Motor neuron (in vitro differentiated cells): Measurements from ENCODE around the gene OGFOD3. TPM values are rescaled to one million over a fixed set of nuclear protein-coding genes. Genes with fewer than 3 reads are reported as not detected.

ENCODE experiments used
- ATAC-seq, 8 experiments: fragments of 200-7000 bp; cut with Tn5 transposase; replicated peaks in 6 of 8; 2 replicates each; pipeline ENCODE4 v1.8.0; 2021; ENCODE audit warnings: mild to moderate bottlenecking in 8 of 8, moderate library complexity in 8 of 8
- H3K27ac ChIP-seq, 2 donors: fragments of 250-450 bp; sonication (Bioruptor Pico); 2 replicates each; pipeline ENCODE4 v1.9.0; 2021; ENCODE audit warnings: antibody characterized with exemption in 2 of 2, mild to moderate bottlenecking in 2 of 2, moderate library complexity in 1 of 2
- H3K4me1 ChIP-seq, 2 donors: fragments of 250-450 bp; sonication (Bioruptor Pico); replicated peaks in 1 of 2; 2 replicates each; pipeline ENCODE4 v1.6.1; 2021; ENCODE audit warnings: antibody characterized with exemption in 2 of 2, mild to moderate bottlenecking in 2 of 2, moderate library complexity in 1 of 2
- H3K4me3 ChIP-seq, 5 donors: fragments of 250-450 bp; sonication (Bioruptor Pico); 2 replicates each; pipeline ENCODE4 v1.9.0; 2021; ENCODE audit warnings: antibody characterized with exemption in 5 of 5, mild to moderate bottlenecking in 5 of 5, moderate library complexity in 4 of 5
- WGBS, 10 experiments: fragments of 450-650 bp; shearing (Covaris generic); methylation state at CpG; one replicate each; pipeline ENCODE4 v1.0.0; 2022; 5-methylcytosine and 5-hydroxymethylcytosine counted together
- in situ Hi-C, 9 experiments: fragments of 400-800 bp; cut with MboI; loops; one replicate each; pipeline ENCODE4 v1.15.0; 2021; ENCODE audit warnings: low sequenced_read_pairs in 9 of 9, low pct_unique_long_range_greater_than_20kb in 2 of 9; ENCODE audit not compliant: unreplicated experiment in 9 of 9
- total RNA-seq, 8 experiments: library from RNA; unstranded; fragments of 300-600 nt; gene quantifications; 2 replicates each; pipeline versions ENCODE4 v1.2.3 to v1.2.4, GENCODE V29; 2022

Gene OGFOD3
- total RNA-seq, 8 experiments from 2014 or later, result 8.1 to 24.5 (median 20.2) TPM

GRCh38 chr17:82436601-82437324 is 18.4 kb upstream of the OGFOD3 start:
- no peaks in the 10 kb centered on the region for H3K4me1 ChIP-seq
- in situ Hi-C loops, result no loop called here
- no peak overlapping the region for H3K4me3 ChIP-seq
- no peak overlapping the region for H3K27ac ChIP-seq
- 70 to 100% (median 97%) methylated on average over 1 to 6 of the region's 36 CpGs; no CpG with 5 or more reads in 5 of the 10 experiments for WGBS, 10 experiments
- ATAC-seq, result peak in 2 of 8 experiments; percentile 14

GRCh38 chr17:82435601-82436583 is 17.5 kb upstream of the OGFOD3 start:
- 40 to 100% (median 95%) methylated on average over 1 to 8 of the region's 43 CpGs; no CpG with 5 or more reads in 2 of the 10 experiments for WGBS, 10 experiments
- in situ Hi-C loops, result no loop called here
- no peak overlapping the region for H3K27ac ChIP-seq
- H3K4me1 ChIP-seq, result no peaks in the 10 kb centered on the region
- H3K4me3 ChIP-seq, result no peak overlapping the region
- peak in 1 of 8 experiments; percentile 8 for ATAC-seq

GRCh38 chr17:82435103-82435502 is 16.7 kb upstream of the OGFOD3 start:
- no peak for ATAC-seq
- in situ Hi-C loops, result no loop called here
- 74% methylated on average over 6 of the region's 12 CpGs; no CpG with 5 or more reads in 9 of the 10 experiments for WGBS, 10 experiments
- no peaks in the 10 kb centered on the region for H3K4me1 ChIP-seq
- H3K4me3 ChIP-seq, result no peak overlapping the region
- no peak overlapping the region for H3K27ac ChIP-seq

GRCh38 chr17:82434216-82434565 is 15.8 kb upstream of the OGFOD3 start:
- in situ Hi-C loops, result no loop called here
- no CpG with 5 or more reads among the region's 3 CpGs for WGBS, 10 experiments
- no peak overlapping the region for H3K27ac ChIP-seq
- peak in 3 of 8 experiments; percentile 19 to 54 (median 50) for ATAC-seq
- H3K4me3 ChIP-seq, result no peak overlapping the region
- no peaks in the 10 kb centered on the region for H3K4me1 ChIP-seq

- WGBS, 10 experiments, result 80 to 100% (median 95%) methylated on average over 1 to 12 of the region's 32 CpGs; no CpG with 5 or more reads in 2 of the 10 experiments
- in situ Hi-C loops, result no loop called here
- H3K4me1 ChIP-seq, result no peaks in the 10 kb centered on the region
- H3K27ac ChIP-seq, result no peak overlapping the region
- H3K4me3 ChIP-seq, result no peak overlapping the region
- no peak for ATAC-seq
These were observed 15.3 kb upstream of the OGFOD3 start for GRCh38 chr17:82433560-82434215.

GRCh38 chr17:82432017-82432416 is 13.6 kb upstream of the OGFOD3 start:
- ATAC-seq, result no peak
- no peak overlapping the region for H3K4me3 ChIP-seq
- no peak overlapping the region for H3K27ac ChIP-seq
- no peaks in the 10 kb centered on the region for H3K4me1 ChIP-seq
- in situ Hi-C loops, result no loop called here
- 80 to 92% (median 89%) methylated on average over 1 to 6 of the region's 8 CpGs; no CpG with 5 or more reads in 6 of the 10 experiments for WGBS, 10 experiments

GRCh38 chr17:82429824-82430223 is 11.4 kb upstream of the OGFOD3 start:
- ATAC-seq, result peak in 2 of 8 experiments; percentile 18 to 64
- Histone ChIP-seq H3K4me1 (no peaks in the 10 kb centered on the region), H3K4me3 (no peak overlapping the region), H3K27ac (no peak overlapping the region)
- in situ Hi-C loops, result no loop called here
- 14 to 100% (median 82%) methylated on average over 1 to 4 of the region's 7 CpGs; no CpG with 5 or more reads in 2 of the 10 experiments for WGBS, 10 experiments

- in situ Hi-C loops, result no loop called here
- 86% methylated on average over 2 of the region's 3 CpGs; no CpG with 5 or more reads in 9 of the 10 experiments for WGBS, 10 experiments
These were observed 10.2 kb upstream of the OGFOD3 start for GRCh38 chr17:82428546-82428945.

GRCh38 chr17:82424863-82425159 is 6.4 kb upstream of the OGFOD3 start:
- in situ Hi-C loops, result no loop called here
- no peaks in the 10 kb centered on the region for H3K4me1 ChIP-seq
- no peak for ATAC-seq
- no peak overlapping the region for H3K27ac ChIP-seq
- 67 to 100% (median 96%) methylated on average over 1 to 2 of the region's 2 CpGs; no CpG with 5 or more reads in 2 of the 10 experiments for WGBS, 10 experiments
- no peak overlapping the region for H3K4me3 ChIP-seq

More at GRCh38 chr17:82428546-82428945, 10.2 kb upstream of the OGFOD3 start:
- no peaks in the 10 kb centered on the region for H3K4me1 ChIP-seq
- ATAC-seq, result no peak
- no peak overlapping the region for H3K27ac ChIP-seq
- H3K4me3 ChIP-seq, result no peak overlapping the region

GRCh38 chr17:82424001-82424862 is 5.8 kb upstream of the OGFOD3 start:
- 20 to 82% (median 60%) methylated on average over 2 to 15 of the region's 25 CpGs; no CpG with 5 or more reads in 1 of the 10 experiments for WGBS, 10 experiments
- Histone ChIP-seq H3K4me1 (peaks cover 0 to 3% of the 10 kb centered on the region in 2 donors), H3K27ac (no peak overlapping the region), H3K4me3 (no peak overlapping the region)
- in situ Hi-C loops, result no loop called here
- peak in 3 of 8 experiments; percentile 52 to 71 (median 57) for ATAC-seq

- 47 to 100% (median 100%) methylated on average over 1 to 2 of the region's 2 CpGs; no CpG with 5 or more reads in 3 of the 10 experiments for WGBS, 10 experiments
- peaks cover 9% of the 10 kb centered on the region in 2 donors for H3K4me1 ChIP-seq
- H3K4me3 ChIP-seq, result no peak overlapping the region
- in situ Hi-C loops, result loop anchor here in 1 of 9 experiments (10.0 kb wide), 1 partner anchor 65 kb away; the partner anchor contains the start of gene TEX19
- H3K27ac ChIP-seq, result no peak overlapping the region
- ATAC-seq, result no peak
These were observed 1.2 kb upstream of the OGFOD3 start for GRCh38 chr17:82419540-82419939.

- WGBS, 10 experiments, result 70 to 100% (median 89%) methylated on average over 1 to 6 of the region's 6 CpGs; no CpG with 5 or more reads in 1 of the 10 experiments
- in situ Hi-C loops, result loop anchor here in 1 of 9 experiments (10.0 kb wide), 1 partner anchor 62 kb away; the partner anchor contains the start of gene TEX19
- Histone ChIP-seq H3K27ac (no peak overlapping the region), H3K4me1 (peaks cover 9 to 12% of the 10 kb centered on the region in 2 donors), H3K4me3 (no peak overlapping the region)
- no peak for ATAC-seq
These were observed 1.6 kb downstream of the OGFOD3 start for GRCh38 chr17:82416771-82417170.
